ENCODE measurements around the gene PRR5L.
A peak's percentile ranks its signal among the peaks of the same experiment; 100 is the strongest.
"Not testable (repeated sequence)": the region's sequence is repeated elsewhere in the genome, so short reads cannot be mapped to it uniquely, and the experiment has no call there.

PRR5L gene

GRCh38 chr11:36281850-36282249 is 14.2 kb upstream of the PRR5L start:
- no peak for DNase-seq (ENCODE audit: low read depth)

- no peak for DNase-seq (ENCODE audit: low read depth)
These were observed 13.2 kb upstream of the PRR5L start for GRCh38 chr11:36282926-36283325.

GRCh38 chr11:36288442-36289225 is 7.5 kb upstream of the PRR5L start:
- no peak for DNase-seq (ENCODE audit: low read depth)

- peak; percentile 91 for DNase-seq (ENCODE audit: low read depth)
These were observed 6.7 kb upstream of the PRR5L start, which contains the start of gene COMMD9 for GRCh38 chr11:36289226-36289852. Gene COMMD9, minus strand, starts transcription at chr11:36289424. Its CDS starts 12 bp downstream, at chr11:36289412.

GRCh38 chr11:36292311-36292722 is 3.8 kb upstream of the PRR5L start:
- no peak for DNase-seq (ENCODE audit: low read depth)

- DNase-seq (ENCODE audit: low read depth), result no peak
These were observed 926 bp downstream of the PRR5L start for GRCh38 chr11:36296884-36297543.

- no peak for DNase-seq (ENCODE audit: low read depth)
These were observed 4.6 kb downstream of the PRR5L start for GRCh38 chr11:36300650-36301049.

- DNase-seq (ENCODE audit: low read depth), result no peak
These were observed 8.3 kb downstream of the PRR5L start for GRCh38 chr11:36304351-36304750.

GRCh38 chr11:36305047-36305446 is 9.0 kb downstream of the PRR5L start:
- DNase-seq (ENCODE audit: low read depth), result no peak

GRCh38 chr11:36306888-36307287 is 10.8 kb downstream of the PRR5L start:
- no peak for DNase-seq (ENCODE audit: low read depth)

GRCh38 chr11:36308577-36308976 is 12.5 kb downstream of the PRR5L start:
- no peak for DNase-seq (ENCODE audit: low read depth)

GRCh38 chr11:36309779-36310178 is 13.7 kb downstream of the PRR5L start:
- DNase-seq (ENCODE audit: low read depth), result no peak

GRCh38 chr11:36311926-36312595 is 16.0 kb downstream of the PRR5L start:
- no peak for DNase-seq (ENCODE audit: low read depth)

GRCh38 chr11:36312611-36313472 is 16.8 kb downstream of the PRR5L start:
- no peak for DNase-seq (ENCODE audit: low read depth)

- no peak for DNase-seq (ENCODE audit: low read depth)
These were observed 17.8 kb downstream of the PRR5L start for GRCh38 chr11:36313750-36314433.

GRCh38 chr11:36314434-36314767 is 18.3 kb downstream of the PRR5L start:
- DNase-seq (ENCODE audit: low read depth), result no peak

GRCh38 chr11:36316049-36316448 is 20.0 kb downstream of the PRR5L start:
- no peak for DNase-seq (ENCODE audit: low read depth)

- DNase-seq (ENCODE audit: low read depth), result no peak
These were observed 21.9 kb downstream of the PRR5L start for GRCh38 chr11:36317992-36318391.

GRCh38 chr11:36324956-36325355 is 28.9 kb downstream of the PRR5L start:
- DNase-seq (ENCODE audit: low read depth), result not testable (repeated sequence)

- not testable (repeated sequence) for DNase-seq (ENCODE audit: low read depth)
These were observed 29.3 kb downstream of the PRR5L start for GRCh38 chr11:36325403-36325802.

All from stimulated activated CD8-positive, alpha-beta memory T cell treated with anti-CD3 and anti-CD28 coated beads, Interleukin-12 subunit alpha, Interleukin-12 subunit beta, amount 100 ng/mL, for 1 hour (primary cell).